Right cardiac atrium (tissue), 5 donors: ENCODE data around the gene NRP2. TPM values are rescaled to one million over a fixed set of nuclear protein-coding genes. Genes with fewer than 3 reads are reported as not detected.
A peak's percentile ranks its signal among the peaks of the same experiment; 100 is the strongest.

Source experiments
- ATAC-seq, 2 donors: fragments of 200-7000 bp; cut with Tn5 transposase; one replicate each; pipeline versions ENCODE4 v1.8.0 to v1.9.1; 2020; ENCODE audit warnings: moderate library complexity in 2 of 2, mild to moderate bottlenecking in 1 of 2
- DNase-seq, 3 donors: peaks; one replicate each; pipeline ENCODE4 v3.0.0-alpha.2; 2020
- H3K27ac ChIP-seq: one replicate; pipeline ENCODE4 v1.5.1; 2013; ENCODE audit warnings: mild to moderate bottlenecking, low read length, control low read depth, moderate library complexity
- H3K27me3 ChIP-seq: one replicate; pipeline ENCODE4 v1.6.1; 2013; ENCODE audit not compliant: control insufficient read depth, insufficient read depth
- H3K4me1 ChIP-seq: one replicate; pipeline ENCODE4 v1.6.1; 2013; ENCODE audit warnings: low read length; ENCODE audit not compliant: control insufficient read depth, insufficient read depth
- H3K4me3 ChIP-seq: one replicate; pipeline ENCODE4 v1.5.1; 2013; ENCODE audit warnings: low read length, control low read depth
- H3K9me3 ChIP-seq: one replicate; pipeline ENCODE4 v1.6.1; 2013; ENCODE audit warnings: low read length; ENCODE audit not compliant: control insufficient read depth
- WGBS: extraction: QIAGEN DNeasy Blood & Tissue Kit; methylation state at CpG from one replicate; pipeline ENCODE4 v1.1.7; 2013; 5-methylcytosine and 5-hydroxymethylcytosine counted together
- intact Hi-C, 4 donors: fragments of 100-400 bp; cut with DNase I; formaldehyde crosslinking; loops; one replicate each; pipeline versions ENCODE4 v1.11.0 to v1.14.0; 2022 to 2023
- polyA plus RNA-seq: library from polyadenylated mRNA; stranded (reverse); fragments of 200-250 nt; gene quantifications from one replicate; pipeline ENCODE4 v1.2.3, GENCODE V29; 2013
- total RNA-seq, 4 donors: library from RNA; stranded (reverse); fragmentation: NEBNext Ultra II Directional; extraction: Animal tissue kit (Norgen Biotek cat#: 25700); gene quantifications; one replicate each; pipeline ENCODE4 v1.2.1, GENCODE V29; 2021
- donor health status: healthy with polysubstance abuse.
- donor health status: DM: no; HTN: yes; CAD: no.
- donor health status: DM: no; HTN: no; CAD: no.
- donor health status: DM: no; HTN: yes; CAD: no; lungs with severe emphysema.
- donor health status: DM: yes; HTN: yes; CAD: no.

NRP2 gene
- total and polyA plus RNA-seq, 5 donors, result 5.7 to 11.1 (median 9.5) TPM

GRCh38 chr2:205723179-205723578 is 40.9 kb downstream of the NRP2 start:
- WGBS, result 96% methylated on average over 2 of the region's 2 CpGs

GRCh38 chr2:205725059-205725458 is 42.8 kb downstream of the NRP2 start:
- Histone ChIP-seq H3K27ac (no peak overlapping the region), H3K4me3 (no peak overlapping the region), H3K4me1 (peaks cover 1% of the 10 kb centered on the region), H3K27me3 (no peaks in the 10 kb centered on the region), H3K9me3 (no peaks in the 10 kb centered on the region)
- intact Hi-C loops, result no loop called here
- DNase-seq (no peak), ATAC-seq (no peak)
- 96% methylated on average over 5 of the region's 5 CpGs for WGBS

More at GRCh38 chr2:205723179-205723578, 40.9 kb downstream of the NRP2 start:
- Histone ChIP-seq H3K27ac (no peak overlapping the region), H3K9me3 (no peaks in the 10 kb centered on the region), H3K27me3 (no peaks in the 10 kb centered on the region), H3K4me3 (no peak overlapping the region), H3K4me1 (peaks cover 1% of the 10 kb centered on the region)
- ATAC-seq (no peak), DNase-seq (no peak)
- intact Hi-C loops, result no loop called here

- no peaks in the 10 kb centered on the region for H3K4me1 ChIP-seq
- no peak overlapping the region for H3K27ac ChIP-seq
Measured at GRCh38 chr2:205726506-205726905, 44.2 kb downstream of the NRP2 start.

GRCh38 chr2:205727174-205727573 is 44.9 kb downstream of the NRP2 start:
- ATAC-seq, result no peak
- H3K27me3 ChIP-seq, result no peaks in the 10 kb centered on the region
- H3K4me1 ChIP-seq, result no peaks in the 10 kb centered on the region
- no peak for DNase-seq
- 88% methylated on average over 2 of the region's 2 CpGs for WGBS
- H3K4me3 ChIP-seq, result no peak overlapping the region
- no peak overlapping the region for H3K27ac ChIP-seq
- intact Hi-C loops, result no loop called here
- no peaks in the 10 kb centered on the region for H3K9me3 ChIP-seq

More at GRCh38 chr2:205726506-205726905, 44.2 kb downstream of the NRP2 start:
- DNase-seq (no peak), ATAC-seq (no peak)
- Histone ChIP-seq H3K9me3 (no peaks in the 10 kb centered on the region), H3K4me3 (no peak overlapping the region), H3K27me3 (no peaks in the 10 kb centered on the region)
- 90% methylated on average over 4 of the region's 4 CpGs for WGBS
- intact Hi-C loops, result no loop called here

- no peak overlapping the region for H3K4me3 ChIP-seq
- intact Hi-C loops, result no loop called here
- H3K27ac ChIP-seq, result no peak overlapping the region
- no peaks in the 10 kb centered on the region for H3K27me3 ChIP-seq
- 93% methylated on average over 7 of the region's 7 CpGs for WGBS
- no peaks in the 10 kb centered on the region for H3K9me3 ChIP-seq
- H3K4me1 ChIP-seq, result no peaks in the 10 kb centered on the region
- DNase-seq (no peak), ATAC-seq (no peak)
Measured at GRCh38 chr2:205728366-205728765, 46.1 kb downstream of the NRP2 start.

GRCh38 chr2:205730191-205730590 is 47.9 kb downstream of the NRP2 start:
- 69% methylated on average over 9 of the region's 9 CpGs for WGBS
- intact Hi-C loops, result no loop called here
- Histone ChIP-seq H3K9me3 (no peaks in the 10 kb centered on the region), H3K4me1 (no peaks in the 10 kb centered on the region), H3K27me3 (no peaks in the 10 kb centered on the region), H3K27ac (no peak overlapping the region), H3K4me3 (no peak overlapping the region)
- DNase-seq (no peak), ATAC-seq (no peak)

- Histone ChIP-seq H3K4me3 (no peak overlapping the region), H3K4me1 (no peaks in the 10 kb centered on the region), H3K27ac (no peak overlapping the region), H3K27me3 (no peaks in the 10 kb centered on the region), H3K9me3 (no peaks in the 10 kb centered on the region)
- WGBS, result 70% methylated on average over 9 of the region's 9 CpGs
- intact Hi-C loops, result no loop called here
- ATAC-seq (peak in 1 of 2 donors; percentile 66), DNase-seq (no peak)
Measured at GRCh38 chr2:205730701-205731582, 48.6 kb downstream of the NRP2 start.

GRCh38 chr2:205731583-205731981 is 49.3 kb downstream of the NRP2 start:
- H3K4me1 ChIP-seq, result no peaks in the 10 kb centered on the region
- intact Hi-C loops, result no loop called here
- H3K9me3 ChIP-seq, result no peaks in the 10 kb centered on the region
- DNase-seq, result no peak
- H3K27ac ChIP-seq, result no peak overlapping the region
- peak; percentile 29 to 63 for ATAC-seq
- 51% methylated on average over 4 of the region's 4 CpGs for WGBS
- no peak overlapping the region for H3K4me3 ChIP-seq
- H3K27me3 ChIP-seq, result no peaks in the 10 kb centered on the region

GRCh38 chr2:205732314-205732713 is 50.0 kb downstream of the NRP2 start:
- no peak overlapping the region for H3K4me3 ChIP-seq
- intact Hi-C loops, result no loop called here
- no peaks in the 10 kb centered on the region for H3K27me3 ChIP-seq
- no peaks in the 10 kb centered on the region for H3K4me1 ChIP-seq
- DNase-seq (no peak), ATAC-seq (no peak)
- WGBS, result 75% methylated on average over 9 of the region's 9 CpGs
- H3K27ac ChIP-seq, result no peak overlapping the region
- H3K9me3 ChIP-seq, result no peaks in the 10 kb centered on the region

GRCh38 chr2:205733082-205733481 is 50.8 kb downstream of the NRP2 start:
- intact Hi-C loops, result no loop called here

GRCh38 chr2:205733648-205734047 is 51.3 kb downstream of the NRP2 start:
- H3K4me1 ChIP-seq, result peaks cover 3% of the 10 kb centered on the region
- DNase-seq (no peak), ATAC-seq (no peak)
- intact Hi-C loops, result no loop called here
- no peaks in the 10 kb centered on the region for H3K27me3 ChIP-seq
- no peak overlapping the region for H3K27ac ChIP-seq
- no peak overlapping the region for H3K4me3 ChIP-seq
- 90% methylated on average over 14 of the region's 14 CpGs for WGBS
- no peaks in the 10 kb centered on the region for H3K9me3 ChIP-seq

More at GRCh38 chr2:205733082-205733481, 50.8 kb downstream of the NRP2 start:
- DNase-seq, result no peak
- Histone ChIP-seq H3K27ac (no peak overlapping the region), H3K9me3 (no peaks in the 10 kb centered on the region), H3K27me3 (no peaks in the 10 kb centered on the region), H3K4me1 (peaks cover 3% of the 10 kb centered on the region), H3K4me3 (no peak overlapping the region)
- 85% methylated on average over 9 of the region's 9 CpGs for WGBS
- ATAC-seq, result no peak
